ENCODE measurements around the gene RORB. TPM values are rescaled to one million over a fixed set of nuclear protein-coding genes. Genes with fewer than 3 reads are reported as not detected.

Gene RORB
- total and polyA plus RNA-seq, 4 donors, result 0.40 to 3.9 (median 1.1) TPM

GRCh38 chr9:74683322-74683721 is 186.2 kb downstream of the RORB start:
- Histone ChIP-seq H3K9me3 (ENCODE audit: control insufficient read depth in 4 of 4, insufficient read depth in 3 of 4, low read length in 3 of 4) (no peaks in the 10 kb centered on the region), H3K27ac (ENCODE audit: low read depth in 1 of 2, low read length in 1 of 2) (no peak overlapping the region), H3K27me3 (ENCODE audit: control insufficient read depth in 3 of 3, insufficient read depth in 3 of 3, low read length in 2 of 3) (no peaks in the 10 kb centered on the region), H3K4me3 (no peak overlapping the region), H3K4me1 (ENCODE audit: control insufficient read depth in 5 of 5, insufficient read depth in 5 of 5, low read length in 5 of 5) (no peaks in the 10 kb centered on the region), H3K9ac (ENCODE audit: insufficient read depth in 1 of 2, low read length in 2 of 2) (no peak overlapping the region), H3K36me3 (ENCODE audit: control insufficient read depth in 4 of 4, insufficient read depth in 4 of 4, low read length in 4 of 4) (no peaks in the 10 kb centered on the region)
- DNase-seq, result peak in 1 of 3 donors; percentile 5
- no peak for TF ChIP-seq CTCF (IDR thresholded peaks at IDR 0.05; ENCODE audit: control extremely low read depth, extremely low read depth)
- WGBS, 2 donors, result 75 to 85% methylated on average over 4 of the region's 4 CpGs
- no peak for ATAC-seq (ENCODE audit: insufficient read depth, low FRiP score)

- Histone ChIP-seq H3K9ac (ENCODE audit: insufficient read depth in 1 of 2, low read length in 2 of 2) (no peak overlapping the region), H3K4me1 (ENCODE audit: control insufficient read depth in 5 of 5, insufficient read depth in 5 of 5, low read length in 5 of 5) (no peaks in the 10 kb centered on the region), H3K9me3 (ENCODE audit: control insufficient read depth in 4 of 4, insufficient read depth in 3 of 4, low read length in 3 of 4) (no peaks in the 10 kb centered on the region), H3K27ac (ENCODE audit: low read depth in 1 of 2, low read length in 1 of 2) (no peak overlapping the region), H3K27me3 (ENCODE audit: control insufficient read depth in 3 of 3, insufficient read depth in 3 of 3, low read length in 2 of 3) (no peaks in the 10 kb centered on the region), H3K36me3 (ENCODE audit: control insufficient read depth in 4 of 4, insufficient read depth in 4 of 4, low read length in 4 of 4) (no peaks in the 10 kb centered on the region), H3K4me3 (no peak overlapping the region)
- DNase-seq (no peak), ATAC-seq (ENCODE audit: insufficient read depth, low FRiP score) (no peak)
- no peak for TF ChIP-seq CTCF (IDR thresholded peaks at IDR 0.05; ENCODE audit: control extremely low read depth, extremely low read depth)
- WGBS, 2 donors, result 87 to 92% methylated on average over 8 of the region's 8 CpGs
Measured at GRCh38 chr9:74691058-74691457, 193.9 kb downstream of the RORB start.

- no peak for DNase-seq
- WGBS, 2 donors, result 84 to 88% methylated on average over 1 of the region's 1 CpG
- Histone ChIP-seq H3K4me3 (no peak overlapping the region), H3K36me3 (ENCODE audit: control insufficient read depth in 4 of 4, insufficient read depth in 4 of 4, low read length in 4 of 4) (no peaks in the 10 kb centered on the region), H3K27ac (ENCODE audit: low read depth in 1 of 2, low read length in 1 of 2) (no peak overlapping the region), H3K9ac (ENCODE audit: insufficient read depth in 1 of 2, low read length in 2 of 2) (no peak overlapping the region), H3K4me1 (ENCODE audit: control insufficient read depth in 5 of 5, insufficient read depth in 5 of 5, low read length in 5 of 5) (no peaks in the 10 kb centered on the region), H3K9me3 (ENCODE audit: control insufficient read depth in 4 of 4, insufficient read depth in 3 of 4, low read length in 3 of 4) (no peaks in the 10 kb centered on the region), H3K27me3 (ENCODE audit: control insufficient read depth in 3 of 3, insufficient read depth in 3 of 3, low read length in 2 of 3) (no peaks in the 10 kb centered on the region)
- ATAC-seq (ENCODE audit: insufficient read depth, low FRiP score), result no peak
- TF ChIP-seq CTCF (IDR thresholded peaks at IDR 0.05; ENCODE audit: control extremely low read depth, extremely low read depth), result no peak
Measured at GRCh38 chr9:74696520-74696919, 199.4 kb downstream of the RORB start.

- no peaks in the 10 kb centered on the region for H3K4me1 ChIP-seq (ENCODE audit: control insufficient read depth in 5 of 5, insufficient read depth in 5 of 5, low read length in 5 of 5)
- H3K27ac ChIP-seq (ENCODE audit: low read depth in 1 of 2, low read length in 1 of 2), result no peak overlapping the region
- no peak overlapping the region for H3K4me3 ChIP-seq
- no peaks in the 10 kb centered on the region for H3K27me3 ChIP-seq (ENCODE audit: control insufficient read depth in 3 of 3, insufficient read depth in 3 of 3, low read length in 2 of 3)
- DNase-seq (no peak), ATAC-seq (ENCODE audit: insufficient read depth, low FRiP score) (no peak)
- no peaks in the 10 kb centered on the region for H3K36me3 ChIP-seq (ENCODE audit: control insufficient read depth in 4 of 4, insufficient read depth in 4 of 4, low read length in 4 of 4)
- 57 to 61% methylated on average over 2 of the region's 2 CpGs for WGBS, 2 donors
- TF ChIP-seq CTCF (IDR thresholded peaks at IDR 0.05; ENCODE audit: control extremely low read depth, extremely low read depth), result no peak
- no peaks in the 10 kb centered on the region for H3K9me3 ChIP-seq (ENCODE audit: control insufficient read depth in 4 of 4, insufficient read depth in 3 of 4, low read length in 3 of 4)
- H3K9ac ChIP-seq (ENCODE audit: insufficient read depth in 1 of 2, low read length in 2 of 2), result no peak overlapping the region
Measured at GRCh38 chr9:74697535-74697934, 200.4 kb downstream of the RORB start.

All from lung (tissue), 12 donors.